GM11168 (cell line): Measurements from ENCODE around the gene OR14I1.

Source experiments
- in situ Hi-C: fragments of 300-500 bp; cut with MboI; formaldehyde crosslinking; loops from one replicate; pipeline ENCODE4 v1.12.0; 2022; ENCODE audit warnings: low sequenced_read_pairs; ENCODE audit not compliant: unreplicated experiment

The OR14I1 gene

DNA sequence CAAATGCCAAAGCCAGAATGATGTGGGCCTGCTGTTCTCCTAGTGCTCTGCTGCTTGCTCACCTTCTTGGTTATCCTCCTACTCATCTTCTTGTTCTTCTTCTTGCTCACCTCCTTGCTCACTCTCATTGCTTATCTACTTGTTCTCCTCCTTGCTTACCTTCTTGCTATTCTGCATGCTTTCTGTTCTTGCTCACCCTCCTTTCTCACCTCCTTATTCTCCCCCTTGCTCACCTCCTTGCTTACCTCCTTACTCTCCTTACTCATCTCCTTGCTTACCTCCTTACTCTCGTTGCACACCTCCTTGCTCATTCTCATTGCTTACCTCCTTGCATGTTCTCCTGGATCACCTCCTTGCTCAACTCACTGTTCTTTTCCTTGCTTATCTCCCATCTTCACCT, at the start of gene OR14I1:
TSS of gene OR14I1 (minus strand) at position 53 of the 400 bp plus-strand sequence.
- in situ Hi-C loops, result loop anchor here (5.0 kb wide), 1 partner anchor 105 kb away; no protein-coding TSS in a partner anchor

DNA sequence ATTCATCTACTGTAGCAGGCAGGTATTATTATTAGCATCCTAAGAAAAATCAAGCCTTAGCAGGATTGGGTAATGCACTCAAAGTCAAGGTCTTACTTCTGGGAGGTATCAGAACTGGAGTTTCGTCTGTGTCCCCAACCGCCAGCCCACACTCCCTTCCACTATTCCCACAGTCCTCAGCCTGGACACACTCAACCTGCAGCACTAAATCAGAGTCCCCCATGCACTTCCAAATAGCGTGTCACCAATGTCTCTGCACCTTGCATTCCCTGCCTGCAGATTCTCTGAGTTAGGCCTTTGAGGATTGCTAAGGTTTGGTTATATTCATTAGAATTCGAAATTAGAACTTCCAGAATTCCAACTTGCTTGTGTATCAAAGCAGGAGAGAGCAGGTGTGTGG, 49.1 kb upstream of the OR14I1 start:
- in situ Hi-C loops, result no loop called here

GRCh38 chr1:248751142-248751541, 48.6 kb upstream of the OR14I1 start:
- in situ Hi-C loops, result no loop called here

DNA sequence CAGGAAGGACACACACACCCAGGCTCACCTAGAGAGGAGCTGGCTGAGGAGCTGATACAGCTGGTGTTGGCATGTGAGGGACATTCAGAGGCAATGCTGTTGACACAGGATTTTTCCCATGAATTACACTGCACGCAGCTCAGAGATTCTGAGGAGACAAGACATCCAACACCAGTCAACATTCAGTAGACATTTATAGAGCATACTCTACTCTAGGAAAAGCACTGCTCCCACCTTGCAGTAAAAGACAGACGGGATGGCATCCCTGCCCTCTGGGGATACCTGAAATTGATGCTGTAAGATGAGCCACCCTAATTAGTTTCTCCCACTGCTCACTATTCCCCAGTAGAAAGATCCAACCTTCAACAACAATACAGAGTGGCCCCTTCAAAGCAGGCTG, 47.9 kb upstream of the OR14I1 start:
- in situ Hi-C loops, result no loop called here

DNA sequence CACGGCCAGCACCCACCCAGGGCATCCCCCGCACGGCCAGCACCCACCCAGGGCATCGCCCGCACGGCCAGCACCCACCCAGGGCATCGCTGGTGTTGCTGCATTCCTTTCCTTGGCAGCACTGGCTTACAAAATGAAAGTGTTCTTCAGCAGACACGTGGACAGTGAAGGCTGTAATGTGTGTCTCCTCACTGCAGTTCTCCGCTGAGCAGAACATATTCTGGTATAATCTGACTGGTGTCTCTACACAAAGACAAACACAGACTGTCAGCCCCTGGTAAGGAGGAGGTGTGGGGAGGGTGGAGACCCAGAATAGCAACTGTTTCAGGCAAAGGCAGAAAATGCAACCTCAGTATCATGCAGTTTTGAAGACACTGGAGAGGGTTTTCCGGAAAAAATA, 45.6 kb upstream of the OR14I1 start:
- in situ Hi-C loops, result no loop called here

DNA sequence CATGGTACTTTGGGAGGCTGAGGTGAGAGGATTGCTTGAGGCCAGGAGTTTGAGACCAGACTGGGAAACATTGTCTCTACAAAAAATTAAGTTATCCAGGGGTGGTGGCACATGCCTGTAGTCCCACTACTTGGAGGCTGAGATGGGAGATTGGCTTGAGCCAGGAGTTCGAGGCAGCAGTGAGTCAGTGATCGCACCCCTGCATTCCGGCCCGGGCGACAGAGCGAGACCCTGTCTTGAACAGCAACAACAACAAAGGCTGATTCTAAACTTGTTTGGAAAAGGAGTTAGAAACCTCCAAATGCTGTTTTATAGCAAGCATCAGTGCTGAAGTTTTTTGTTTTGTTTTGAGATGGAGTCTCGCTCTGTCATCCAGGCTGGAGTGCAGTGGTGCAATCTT, 38.3 kb upstream of the OR14I1 start:
- in situ Hi-C loops, result no loop called here

GRCh38 chr1:248739572-248740205, 37.1 kb upstream of the OR14I1 start:
- in situ Hi-C loops, result no loop called here

DNA sequence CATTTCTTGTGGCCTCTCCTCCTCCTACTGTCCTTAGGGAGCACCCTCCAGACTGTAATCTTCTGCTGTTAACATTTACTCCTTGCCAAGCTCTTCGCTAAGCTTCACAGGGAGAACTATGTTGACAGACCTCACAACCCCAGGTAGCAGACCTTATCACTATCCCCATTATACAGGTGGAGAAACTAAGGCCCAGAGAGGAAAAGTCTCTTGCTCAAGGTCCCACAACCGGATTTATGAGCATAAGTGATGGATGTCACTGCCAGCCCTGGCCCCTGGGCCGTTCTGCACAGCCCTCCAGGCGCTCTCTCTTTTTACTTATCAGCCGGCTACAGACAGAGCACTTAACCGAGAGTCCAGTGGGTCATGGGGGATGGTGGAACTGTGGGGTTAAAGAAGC, 34.9 kb upstream of the OR14I1 start:
- in situ Hi-C loops, result no loop called here

GRCh38 chr1:248736977-248737376, 34.4 kb upstream of the OR14I1 start:
- in situ Hi-C loops, result no loop called here

- in situ Hi-C loops, result no loop called here
Measured at GRCh38 chr1:248733566-248733965, 31.0 kb upstream of the OR14I1 start.

DNA sequence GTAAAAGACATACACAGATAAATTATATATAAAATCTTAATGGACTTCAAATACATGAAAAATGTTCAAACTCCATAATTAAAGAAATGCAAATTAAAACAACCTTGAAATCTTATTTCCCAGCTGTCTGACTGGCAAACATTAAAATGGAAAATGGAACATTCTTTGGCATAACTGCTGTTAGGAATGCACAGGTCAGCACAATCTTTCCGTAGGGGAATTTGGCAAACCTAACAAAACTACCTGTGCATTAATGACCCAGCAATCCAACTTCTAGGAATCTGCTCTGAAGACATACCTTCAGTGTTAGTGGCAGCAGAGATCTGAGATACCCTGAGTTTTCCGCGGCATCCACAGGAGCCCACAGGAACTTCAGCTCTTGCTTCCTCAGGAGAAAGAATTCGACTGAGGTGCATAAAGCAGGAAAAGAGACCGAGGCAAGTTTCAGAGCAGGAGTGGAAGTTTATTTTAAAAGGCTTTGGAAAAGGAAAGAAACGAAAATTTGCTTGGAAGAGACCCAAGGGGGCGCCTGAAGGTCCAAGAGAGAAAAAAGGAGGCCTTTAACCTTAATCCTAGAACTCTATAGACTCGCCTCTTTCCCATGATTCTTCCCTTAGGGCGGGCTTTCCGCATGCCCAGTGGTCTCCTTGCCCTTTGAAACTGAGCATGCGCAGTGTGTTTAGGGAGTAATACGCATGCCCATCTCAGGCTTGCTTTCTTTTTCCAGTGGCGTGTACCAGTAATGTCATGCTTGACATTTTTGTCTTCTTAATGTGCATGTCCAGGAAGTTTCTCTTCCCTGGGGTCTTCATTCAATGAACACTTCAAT, 28.2 kb upstream of the OR14I1 start:
- in situ Hi-C loops, result no loop called here

GRCh38 chr1:248714248-248714647, 11.7 kb upstream of the OR14I1 start:
- in situ Hi-C loops, result no loop called here

DNA sequence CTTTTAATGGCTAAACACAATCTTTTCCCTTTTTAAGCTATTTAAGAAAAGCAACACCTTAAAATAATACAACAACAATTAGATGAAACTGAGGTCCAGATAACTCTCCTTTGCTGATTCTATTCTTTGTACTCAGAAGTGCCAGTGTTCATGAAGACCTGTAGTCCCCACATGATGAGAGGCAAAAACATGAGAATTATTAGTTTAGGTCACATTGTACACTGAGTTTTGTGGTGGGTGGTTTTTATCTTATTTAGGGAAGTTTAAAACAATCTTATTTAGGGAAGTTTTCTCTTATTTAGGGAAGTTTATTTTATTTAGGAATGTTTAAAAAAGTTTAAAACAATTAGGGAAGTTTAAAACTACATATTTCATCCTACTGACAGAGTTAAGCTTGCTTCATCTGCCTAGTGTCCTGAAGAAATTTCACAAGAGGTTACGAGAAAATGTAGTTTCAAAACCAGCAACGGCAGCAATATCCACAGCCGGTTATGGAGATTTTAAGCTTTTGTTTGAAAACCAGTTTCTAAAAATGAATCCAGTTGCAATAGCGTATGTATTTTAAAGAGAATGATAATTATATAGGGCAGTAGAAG, 7.8 kb upstream of the OR14I1 start:
- in situ Hi-C loops, result no loop called here

- in situ Hi-C loops, result loop anchor here (5.0 kb wide), 1 partner anchor 103 kb away; no protein-coding TSS in a partner anchor
Measured at GRCh38 chr1:248704606-248705005, 2.0 kb upstream of the OR14I1 start.

- in situ Hi-C loops, result loop anchor here (5.0 kb wide), 1 partner anchor 104 kb away; no protein-coding TSS in a partner anchor
Measured at GRCh38 chr1:248703674-248704073, 1.1 kb upstream of the OR14I1 start.

DNA sequence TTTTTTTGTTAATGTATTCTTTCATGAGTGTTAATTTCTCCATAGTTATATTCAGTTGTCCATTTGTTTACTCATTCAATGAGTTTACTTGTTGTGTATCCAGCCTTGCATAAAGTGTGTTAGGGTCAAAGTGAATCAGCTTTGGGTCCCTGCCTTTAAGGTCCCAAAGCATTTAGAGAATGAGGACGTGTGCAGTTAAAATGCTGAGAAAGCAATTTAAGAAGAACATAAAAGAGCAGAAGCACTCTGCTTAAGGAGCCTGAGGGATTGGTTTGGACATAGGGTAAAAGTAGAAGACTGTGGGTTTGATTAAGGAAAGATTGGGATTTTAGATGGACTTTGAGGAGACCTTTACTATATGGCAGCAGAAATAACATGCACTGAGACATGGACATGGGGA, 3.5 kb downstream of the OR14I1 start:
- in situ Hi-C loops, result no loop called here

DNA sequence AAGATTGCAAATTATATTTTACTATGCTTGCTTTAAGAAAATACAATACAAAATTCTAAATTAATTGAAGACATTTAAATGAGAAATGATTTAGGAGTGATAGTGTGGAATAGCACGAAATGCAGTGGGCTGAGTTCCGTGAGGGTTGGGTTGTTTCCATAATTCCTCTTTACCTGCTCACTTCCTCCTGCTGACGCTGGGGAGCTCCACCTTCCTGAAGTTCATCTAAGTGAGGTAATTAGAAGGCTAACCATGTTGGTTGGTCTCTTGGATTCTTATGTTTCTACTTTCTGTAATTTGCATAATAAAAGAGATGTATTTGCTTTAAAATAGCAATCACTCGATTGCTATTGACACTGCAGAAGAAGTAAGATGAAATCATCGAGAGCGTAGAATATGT, 4.7 kb downstream of the OR14I1 start:
- in situ Hi-C loops, result no loop called here

GRCh38 chr1:248696774-248697173, 5.8 kb downstream of the OR14I1 start:
- in situ Hi-C loops, result no loop called here

DNA sequence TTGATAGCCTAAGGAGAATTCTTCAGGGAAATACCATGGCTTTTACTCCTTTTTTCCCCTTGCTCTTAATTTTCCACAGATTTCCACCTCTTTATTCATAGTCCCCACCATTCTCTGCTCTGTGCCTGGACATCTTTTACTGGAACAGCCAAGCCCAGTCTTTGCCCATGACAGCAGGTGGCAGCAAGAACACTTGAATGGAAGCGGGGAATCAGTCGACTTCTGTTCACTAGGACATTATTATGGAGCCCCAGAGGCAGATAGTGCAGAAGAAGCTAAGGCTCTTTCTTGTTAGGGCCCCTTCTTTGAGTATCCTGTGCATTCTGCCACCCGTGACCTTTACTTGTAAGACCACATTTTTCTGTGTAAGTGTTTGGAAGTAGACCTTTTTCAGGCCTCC, 6.3 kb downstream of the OR14I1 start:
- in situ Hi-C loops, result no loop called here

DNA sequence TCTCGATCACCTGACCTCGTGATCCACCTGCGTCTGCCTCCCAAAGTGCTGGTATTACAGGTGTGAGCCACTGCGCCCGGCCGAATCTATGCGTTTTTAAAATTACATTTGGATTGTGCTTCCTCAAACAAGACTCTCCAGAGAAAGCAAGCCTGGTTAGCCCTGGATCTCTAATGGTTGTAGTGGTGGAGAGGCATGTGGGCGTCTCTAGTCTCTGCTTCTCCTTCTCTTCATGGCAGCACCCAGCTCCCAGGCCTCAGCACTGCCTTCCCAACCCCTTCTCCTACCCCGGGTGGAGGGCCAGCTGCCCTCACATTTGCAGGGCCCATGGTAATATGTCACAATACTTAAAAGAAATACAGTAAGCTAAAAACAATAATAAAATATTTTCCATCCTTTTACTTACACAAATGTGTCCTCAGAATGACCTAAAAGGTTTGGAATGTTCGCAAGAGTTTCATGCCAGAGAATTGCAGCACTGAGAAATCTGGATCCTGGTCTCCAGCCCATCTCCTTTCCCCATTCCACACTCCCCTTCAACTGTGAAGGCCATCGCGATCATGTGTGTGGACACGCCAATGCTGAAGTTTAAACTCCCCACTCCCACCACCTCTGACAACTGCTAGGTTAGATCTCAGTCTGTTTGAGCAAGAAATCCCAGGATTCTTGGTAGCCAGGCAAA, 7.0 kb downstream of the OR14I1 start:
- in situ Hi-C loops, result no loop called here
